Vagina (tissue), 2 donors: Measurements from ENCODE around the gene SDF2. TPM values are rescaled to one million over a fixed set of nuclear protein-coding genes. Genes with fewer than 3 reads are reported as not detected.

ENCODE experiments used
- DNase-seq, 2 donors: peaks; one replicate each; pipeline ENCODE4 v3.0.0-alpha.2; 2017; ENCODE audit errors: extremely low spot score in 2 of 2
- H3K27ac ChIP-seq: fragments of 200-600 bp; sonication (generic); one replicate; pipeline ENCODE4 v1.5.1; 2019
- H3K27me3 ChIP-seq: fragments of 200-600 bp; sonication (generic); one replicate; pipeline ENCODE4 v1.5.1; 2019
- H3K36me3 ChIP-seq, 2 donors: fragments of 200-600 bp; sonication (generic); one replicate each; pipeline ENCODE4 v1.5.1; 2017 to 2019
- H3K4me1 ChIP-seq: fragments of 200-600 bp; sonication (generic); one replicate; pipeline ENCODE4 v1.5.1; 2019
- H3K4me3 ChIP-seq, 2 donors: fragments of 200-600 bp; sonication (generic); 1 replicate in 1 of 2; 2 replicates in 1 of 2; pipeline ENCODE4 v1.5.1; 2016 to 2019
- H3K9me3 ChIP-seq: fragments of 200-600 bp; sonication (generic); one replicate; pipeline ENCODE4 v1.5.1; 2019
- CTCF ChIP-seq, 3 experiments: fragments of 450-650 bp in 2 of 3; fragments of 200-600 bp in 1 of 3; sonication (generic) in 1 of 3; IDR thresholded peaks; one replicate each; pipeline ENCODE4 v1.5.1; 2017 to 2019; ENCODE audit warnings: antibody characterized with exemption in 3 of 3, mild to moderate bottlenecking in 2 of 3, moderate library complexity in 2 of 3
- POLR2A ChIP-seq, 2 donors: fragments of 450-650 bp; IDR thresholded peaks; one replicate each; pipeline ENCODE4 v1.6.1; 2017; ENCODE audit warnings: antibody characterized with exemption in 2 of 2, mild to moderate bottlenecking in 2 of 2, moderate library complexity in 2 of 2
- POLR2AphosphoS5 ChIP-seq, 2 donors: sonication (generic); formaldehyde crosslinking; IDR thresholded peaks; one replicate each; pipeline ENCODE4 v1.9.0; 2017; ENCODE audit warnings: antibody characterized with exemption in 2 of 2, mild to moderate bottlenecking in 2 of 2, low read depth in 1 of 2; ENCODE audit not compliant: insufficient read depth in 1 of 2
- intact Hi-C: fragments of 100-400 bp; cut with DNase I; formaldehyde crosslinking; loops from one replicate; pipeline ENCODE4 v1.15.1; 2023
- total RNA-seq: library from RNA; depleted of rRNA; stranded (reverse); fragments of >200 nt; gene quantifications from one replicate; pipeline ENCODE4 v1.2.3, GENCODE V29; 2016

Gene SDF2
- total RNA-seq, 1 donor from 2014 or later = 33.1 TPM

- H3K4me3 ChIP-seq = no peak overlapping the region
- TF ChIP-seq CTCF (IDR thresholded peaks at IDR 0.05) (no peak), POLR2AphosphoS5 (IDR thresholded peaks at IDR 0.05; ENCODE audit: insufficient read depth in 1 of 2, low read depth in 1 of 2) (no peak), POLR2A (IDR thresholded peaks at IDR 0.05) (no peak)
- H3K27me3 ChIP-seq = no peaks in the 10 kb centered on the region
- intact Hi-C loops = no loop called here
- no peak overlapping the region for H3K27ac ChIP-seq
- H3K9me3 ChIP-seq = no peaks in the 10 kb centered on the region
- peaks cover 11 to 99% of the 10 kb centered on the region in 2 donors for H3K36me3 ChIP-seq
- no peak for DNase-seq
- H3K4me1 ChIP-seq = no peaks in the 10 kb centered on the region
Measured at GRCh38 chr17:28698253-28698941, 36.7 kb upstream of the SDF2 start.

GRCh38 chr17:28693869-28694268 is 32.2 kb upstream of the SDF2 start:
- H3K4me3 ChIP-seq = no peak overlapping the region
- TF ChIP-seq POLR2AphosphoS5 (IDR thresholded peaks at IDR 0.05; ENCODE audit: insufficient read depth in 1 of 2, low read depth in 1 of 2) (no peak), POLR2A (IDR thresholded peaks at IDR 0.05) (no peak), CTCF (IDR thresholded peaks at IDR 0.05) (no peak)
- no peak overlapping the region for H3K27ac ChIP-seq
- no peak for DNase-seq
- no peaks in the 10 kb centered on the region for H3K27me3 ChIP-seq
- no peaks in the 10 kb centered on the region for H3K4me1 ChIP-seq
- no peaks in the 10 kb centered on the region for H3K9me3 ChIP-seq
- intact Hi-C loops = no loop called here
- H3K36me3 ChIP-seq = peaks cover 5 to 84% of the 10 kb centered on the region in 2 donors

GRCh38 chr17:28689011-28689410 is 27.3 kb upstream of the SDF2 start:
- peaks cover 8 to 85% of the 10 kb centered on the region in 2 donors for H3K36me3 ChIP-seq

GRCh38 chr17:28688481-28688880 is 26.8 kb upstream of the SDF2 start:
- DNase-seq = no peak
- H3K4me1 ChIP-seq = no peaks in the 10 kb centered on the region
- no peaks in the 10 kb centered on the region for H3K9me3 ChIP-seq
- intact Hi-C loops = no loop called here
- H3K4me3 ChIP-seq = no peak overlapping the region
- no peak for TF ChIP-seq POLR2A (IDR thresholded peaks at IDR 0.05)
- no peaks in the 10 kb centered on the region for H3K27me3 ChIP-seq
- H3K36me3 ChIP-seq = peaks cover 8 to 85% of the 10 kb centered on the region in 2 donors
- H3K27ac ChIP-seq = no peak overlapping the region

More at GRCh38 chr17:28689011-28689410, 27.3 kb upstream of the SDF2 start:
- Histone ChIP-seq H3K4me3 (no peak overlapping the region), H3K9me3 (no peaks in the 10 kb centered on the region), H3K4me1 (no peaks in the 10 kb centered on the region), H3K27me3 (no peaks in the 10 kb centered on the region), H3K27ac (no peak overlapping the region)
- no peak for DNase-seq
- TF ChIP-seq POLR2AphosphoS5 (IDR thresholded peaks at IDR 0.05; ENCODE audit: insufficient read depth in 1 of 2, low read depth in 1 of 2) = no peak
- no peak for TF ChIP-seq CTCF (IDR thresholded peaks at IDR 0.05)
- no peak for TF ChIP-seq POLR2A (IDR thresholded peaks at IDR 0.05)
- intact Hi-C loops = no loop called here

DNA sequence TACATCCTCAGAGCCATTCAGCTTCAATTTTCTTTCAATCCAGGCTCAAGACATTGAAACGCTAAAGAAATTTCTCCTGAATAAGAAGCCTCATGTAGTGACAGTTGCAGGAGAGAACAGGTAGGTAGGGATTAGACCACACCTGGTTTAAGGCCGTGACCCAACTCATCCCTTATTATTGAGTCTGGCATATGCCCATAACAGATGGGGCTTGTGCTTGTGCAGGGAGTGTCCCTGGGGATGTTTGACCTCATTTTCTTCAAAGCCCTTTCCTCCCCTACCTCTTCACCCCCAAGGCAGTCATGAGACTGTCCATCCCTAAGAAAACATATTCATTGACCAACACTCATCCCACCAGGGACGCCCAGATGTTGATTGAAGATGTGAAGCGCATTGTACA is 24.6 kb upstream of the SDF2 start:
- Histone ChIP-seq H3K4me1 (no peaks in the 10 kb centered on the region), H3K9me3 (no peaks in the 10 kb centered on the region), H3K27me3 (no peaks in the 10 kb centered on the region), H3K36me3 (peaks cover 8 to 99% of the 10 kb centered on the region in 2 donors), H3K4me3 (no peak overlapping the region), H3K27ac (no peak overlapping the region)
- intact Hi-C loops = no loop called here
- no peak for TF ChIP-seq CTCF (IDR thresholded peaks at IDR 0.05)
- TF ChIP-seq POLR2AphosphoS5 (IDR thresholded peaks at IDR 0.05; ENCODE audit: insufficient read depth in 1 of 2, low read depth in 1 of 2) = no peak
- no peak for TF ChIP-seq POLR2A (IDR thresholded peaks at IDR 0.05)
- DNase-seq = no peak
